Measurements from ENCODE around the gene ANKS1B.
A peak's percentile ranks its signal among the peaks of the same experiment; 100 is the strongest.

Gene ANKS1B

GRCh38 chr12:99611117-99611516 lies 373.6 kb downstream of the ANKS1B start:
- H3K79me2 ChIP-seq (ENCODE audit: insufficient read depth, low read length), result no peaks in the 10 kb centered on the region
- H4K20me1 ChIP-seq (ENCODE audit: insufficient read depth, low read length), result no peaks in the 10 kb centered on the region
- no peak overlapping the region for H3K4me3 ChIP-seq (ENCODE audit: low read depth, low read length, poor library complexity, severe bottlenecking)
- H3F3A ChIP-seq (ENCODE audit: insufficient read depth, low read length), result no peaks in the 10 kb centered on the region
- no peak overlapping the region for H3K27ac ChIP-seq (ENCODE audit: low read depth, low read length, poor library complexity, severe bottlenecking)
- H3K9me2 ChIP-seq (ENCODE audit: low read depth, low read length), result no peaks in the 10 kb centered on the region
- no peaks in the 10 kb centered on the region for H3K9me3 ChIP-seq (ENCODE audit: low read length)
- H3K4me2 ChIP-seq (ENCODE audit: low read length), result no peak overlapping the region
- no peaks in the 10 kb centered on the region for H3K27me3 ChIP-seq (ENCODE audit: insufficient read depth, low read length)
- no peak overlapping the region for H2AFZ ChIP-seq (ENCODE audit: low read length)
- H3K36me3 ChIP-seq (ENCODE audit: insufficient read depth, low read length), result no peaks in the 10 kb centered on the region
- no peak overlapping the region for H3K9ac ChIP-seq (ENCODE audit: low read length)
- TF ChIP-seq EZH2 (IDR thresholded peaks at IDR 0.05; ENCODE audit: borderline replicate concordance, low read length), result no peak
- no peak for TF ChIP-seq CTCF (IDR thresholded peaks at IDR 0.05; ENCODE audit: low read length)
- peaks cover 31% of the 10 kb centered on the region for H3K4me1 ChIP-seq (ENCODE audit: insufficient read depth, low read length, severe bottlenecking)

- H3K9ac ChIP-seq (ENCODE audit: low read length), result no peak overlapping the region
- peaks cover 24% of the 10 kb centered on the region for H3K4me1 ChIP-seq (ENCODE audit: insufficient read depth, low read length, severe bottlenecking)
- no peaks in the 10 kb centered on the region for H3K9me2 ChIP-seq (ENCODE audit: low read depth, low read length)
- no peaks in the 10 kb centered on the region for H3F3A ChIP-seq (ENCODE audit: insufficient read depth, low read length)
- no peaks in the 10 kb centered on the region for H4K20me1 ChIP-seq (ENCODE audit: insufficient read depth, low read length)
- no peaks in the 10 kb centered on the region for H3K36me3 ChIP-seq (ENCODE audit: insufficient read depth, low read length)
- no peak for TF ChIP-seq EZH2 (IDR thresholded peaks at IDR 0.05; ENCODE audit: borderline replicate concordance, low read length)
- TF ChIP-seq CTCF (IDR thresholded peaks at IDR 0.05; ENCODE audit: low read length), result no peak
- H3K27me3 ChIP-seq (ENCODE audit: insufficient read depth, low read length), result no peaks in the 10 kb centered on the region
- no peak overlapping the region for H2AFZ ChIP-seq (ENCODE audit: low read length)
- H3K4me2 ChIP-seq (ENCODE audit: low read length), result no peak overlapping the region
- no peak overlapping the region for H3K27ac ChIP-seq (ENCODE audit: low read depth, low read length, poor library complexity, severe bottlenecking)
- no peaks in the 10 kb centered on the region for H3K79me2 ChIP-seq (ENCODE audit: insufficient read depth, low read length)
- H3K9me3 ChIP-seq (ENCODE audit: low read length), result no peaks in the 10 kb centered on the region
- no peak overlapping the region for H3K4me3 ChIP-seq (ENCODE audit: low read depth, low read length, poor library complexity, severe bottlenecking)
These were observed 375.1 kb downstream of the ANKS1B start for GRCh38 chr12:99609455-99610181.

- TF ChIP-seq EZH2 (IDR thresholded peaks at IDR 0.05; ENCODE audit: borderline replicate concordance, low read length) (no peak), CTCF (IDR thresholded peaks at IDR 0.05; ENCODE audit: low read length) (no peak)
- Histone ChIP-seq H3K9ac (ENCODE audit: low read length) (no peak overlapping the region), H3K9me3 (ENCODE audit: low read length) (no peaks in the 10 kb centered on the region), H4K20me1 (ENCODE audit: insufficient read depth, low read length) (no peaks in the 10 kb centered on the region), H3K27ac (ENCODE audit: low read depth, low read length, poor library complexity, severe bottlenecking) (peak overlapping the region; percentile 87), H3K27me3 (ENCODE audit: insufficient read depth, low read length) (no peaks in the 10 kb centered on the region), H3K4me2 (ENCODE audit: low read length) (peak overlapping the region; percentile 10; the same call in 1 of the 2 replicates), H3K4me3 (ENCODE audit: low read depth, low read length, poor library complexity, severe bottlenecking) (no peak overlapping the region), H3F3A (ENCODE audit: insufficient read depth, low read length) (no peaks in the 10 kb centered on the region), H3K9me2 (ENCODE audit: low read depth, low read length) (no peaks in the 10 kb centered on the region), H3K4me1 (ENCODE audit: insufficient read depth, low read length, severe bottlenecking) (peaks cover 59% of the 10 kb centered on the region), H3K36me3 (ENCODE audit: insufficient read depth, low read length) (no peaks in the 10 kb centered on the region), H2AFZ (ENCODE audit: low read length) (no peak overlapping the region), H3K79me2 (ENCODE audit: insufficient read depth, low read length) (no peaks in the 10 kb centered on the region)
These were observed 384.3 kb downstream of the ANKS1B start for GRCh38 chr12:99600388-99600787.

Data from OCI-LY1 (cell line).